ENCODE results near the gene MXRA5.

Gene MXRA5, protein sequence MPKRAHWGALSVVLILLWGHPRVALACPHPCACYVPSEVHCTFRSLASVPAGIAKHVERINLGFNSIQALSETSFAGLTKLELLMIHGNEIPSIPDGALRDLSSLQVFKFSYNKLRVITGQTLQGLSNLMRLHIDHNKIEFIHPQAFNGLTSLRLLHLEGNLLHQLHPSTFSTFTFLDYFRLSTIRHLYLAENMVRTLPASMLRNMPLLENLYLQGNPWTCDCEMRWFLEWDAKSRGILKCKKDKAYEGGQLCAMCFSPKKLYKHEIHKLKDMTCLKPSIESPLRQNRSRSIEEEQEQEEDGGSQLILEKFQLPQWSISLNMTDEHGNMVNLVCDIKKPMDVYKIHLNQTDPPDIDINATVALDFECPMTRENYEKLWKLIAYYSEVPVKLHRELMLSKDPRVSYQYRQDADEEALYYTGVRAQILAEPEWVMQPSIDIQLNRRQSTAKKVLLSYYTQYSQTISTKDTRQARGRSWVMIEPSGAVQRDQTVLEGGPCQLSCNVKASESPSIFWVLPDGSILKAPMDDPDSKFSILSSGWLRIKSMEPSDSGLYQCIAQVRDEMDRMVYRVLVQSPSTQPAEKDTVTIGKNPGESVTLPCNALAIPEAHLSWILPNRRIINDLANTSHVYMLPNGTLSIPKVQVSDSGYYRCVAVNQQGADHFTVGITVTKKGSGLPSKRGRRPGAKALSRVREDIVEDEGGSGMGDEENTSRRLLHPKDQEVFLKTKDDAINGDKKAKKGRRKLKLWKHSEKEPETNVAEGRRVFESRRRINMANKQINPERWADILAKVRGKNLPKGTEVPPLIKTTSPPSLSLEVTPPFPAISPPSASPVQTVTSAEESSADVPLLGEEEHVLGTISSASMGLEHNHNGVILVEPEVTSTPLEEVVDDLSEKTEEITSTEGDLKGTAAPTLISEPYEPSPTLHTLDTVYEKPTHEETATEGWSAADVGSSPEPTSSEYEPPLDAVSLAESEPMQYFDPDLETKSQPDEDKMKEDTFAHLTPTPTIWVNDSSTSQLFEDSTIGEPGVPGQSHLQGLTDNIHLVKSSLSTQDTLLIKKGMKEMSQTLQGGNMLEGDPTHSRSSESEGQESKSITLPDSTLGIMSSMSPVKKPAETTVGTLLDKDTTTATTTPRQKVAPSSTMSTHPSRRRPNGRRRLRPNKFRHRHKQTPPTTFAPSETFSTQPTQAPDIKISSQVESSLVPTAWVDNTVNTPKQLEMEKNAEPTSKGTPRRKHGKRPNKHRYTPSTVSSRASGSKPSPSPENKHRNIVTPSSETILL (N-terminal part only)

DNA sequence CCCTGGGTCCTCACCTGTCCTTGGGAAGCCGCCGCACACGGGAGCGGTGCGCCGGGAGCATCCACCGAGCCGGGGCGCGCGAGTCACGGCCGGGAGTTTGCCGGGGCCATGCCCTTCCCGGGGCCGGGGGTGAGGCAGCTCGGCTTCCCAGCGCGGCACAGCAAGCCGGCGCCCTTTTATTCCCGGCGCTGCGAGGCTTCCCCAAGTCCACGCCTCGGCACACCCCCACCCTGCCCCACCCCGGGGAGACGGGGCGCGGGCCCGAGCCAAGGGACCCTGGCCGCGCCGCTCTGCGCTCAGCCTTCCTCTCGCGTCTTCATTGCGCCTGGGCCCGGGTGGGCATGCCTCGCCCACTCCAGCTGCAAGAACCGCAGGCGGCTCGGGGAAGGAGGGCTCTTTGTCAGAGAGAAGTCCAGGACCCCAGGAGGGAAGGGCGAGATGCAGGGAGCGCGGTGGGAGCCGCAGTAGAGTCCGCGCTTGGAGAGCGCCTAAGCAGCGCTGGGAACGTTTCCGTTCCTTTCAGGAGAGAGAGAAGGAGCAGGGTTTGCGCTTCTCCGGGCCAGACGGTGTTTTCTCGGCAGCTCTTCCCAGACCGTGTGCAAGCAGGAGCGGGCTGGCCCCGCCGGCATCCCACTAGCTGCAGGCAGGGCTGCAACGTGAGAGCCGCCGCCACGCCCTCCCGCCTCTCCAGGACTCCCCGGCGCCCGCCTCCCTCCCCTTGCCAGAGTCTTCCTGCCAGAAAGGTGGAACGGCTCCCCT is at the start of gene MXRA5:
Gene MXRA5, minus strand, starts transcription at position 152 of the 759 bp plus-strand sequence. CDS start 2,819 bp downstream, outside the sequence.
- peak; percentile 71 for ATAC-seq
- TF ChIP-seq, protein P1, sequence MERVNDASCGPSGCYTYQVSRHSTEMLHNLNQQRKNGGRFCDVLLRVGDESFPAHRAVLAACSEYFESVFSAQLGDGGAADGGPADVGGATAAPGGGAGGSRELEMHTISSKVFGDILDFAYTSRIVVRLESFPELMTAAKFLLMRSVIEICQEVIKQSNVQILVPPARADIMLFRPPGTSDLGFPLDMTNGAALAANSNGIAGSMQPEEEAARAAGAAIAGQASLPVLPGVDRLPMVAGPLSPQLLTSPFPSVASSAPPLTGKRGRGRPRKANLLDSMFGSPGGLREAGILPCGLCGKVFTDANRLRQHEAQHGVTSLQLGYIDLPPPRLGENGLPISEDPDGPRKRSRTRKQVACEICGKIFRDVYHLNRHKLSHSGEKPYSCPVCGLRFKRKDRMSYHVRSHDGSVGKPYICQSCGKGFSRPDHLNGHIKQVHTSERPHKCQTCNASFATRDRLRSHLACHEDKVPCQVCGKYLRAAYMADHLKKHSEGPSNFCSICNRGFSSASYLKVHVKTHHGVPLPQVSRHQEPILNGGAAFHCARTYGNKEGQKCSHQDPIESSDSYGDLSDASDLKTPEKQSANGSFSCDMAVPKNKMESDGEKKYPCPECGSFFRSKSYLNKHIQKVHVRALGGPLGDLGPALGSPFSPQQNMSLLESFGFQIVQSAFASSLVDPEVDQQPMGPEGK (CRISPR knock-in tag; IDR thresholded peaks at IDR 0.05; ENCODE audit: borderline replicate concordance), result no peak
- TF ChIP-seq ZNF70 (CRISPR knock-in tag; IDR thresholded peaks at IDR 0.05) (no peak), CSDC2 (CRISPR knock-in tag; IDR thresholded peaks at IDR 0.05) (no peak), BACH2 (CRISPR knock-in tag; IDR thresholded peaks at IDR 0.05; ENCODE audit: borderline replicate concordance) (no peak), ZFP30 (CRISPR knock-in tag; IDR thresholded peaks at IDR 0.05) (no peak)

DNA sequence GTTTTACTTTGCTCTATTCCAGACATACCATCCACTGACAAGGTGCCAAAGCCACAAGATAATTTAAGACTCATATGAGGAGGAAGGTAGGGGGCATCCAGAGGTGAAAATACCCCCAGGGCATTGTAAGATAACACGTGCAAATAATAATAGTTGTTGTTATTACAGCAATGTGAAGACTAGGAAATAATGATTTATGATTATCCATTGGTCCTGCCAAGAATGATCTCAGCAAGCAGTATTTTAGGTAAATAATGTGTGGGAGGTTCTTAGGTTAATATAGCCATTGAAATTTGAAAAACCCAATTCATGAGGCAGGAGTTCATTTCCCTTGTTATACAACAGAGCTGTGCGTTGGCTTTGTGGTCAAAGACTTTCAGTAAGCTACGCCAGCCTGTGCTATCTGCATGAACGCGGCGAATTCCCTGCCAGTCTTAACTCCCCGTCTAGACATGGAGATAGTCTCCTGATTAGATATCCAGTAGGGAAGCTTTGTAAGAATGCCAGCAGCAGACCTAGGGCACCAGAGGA is 47.2 kb upstream of the MXRA5 start:
- TF ChIP-seq, protein P2, sequence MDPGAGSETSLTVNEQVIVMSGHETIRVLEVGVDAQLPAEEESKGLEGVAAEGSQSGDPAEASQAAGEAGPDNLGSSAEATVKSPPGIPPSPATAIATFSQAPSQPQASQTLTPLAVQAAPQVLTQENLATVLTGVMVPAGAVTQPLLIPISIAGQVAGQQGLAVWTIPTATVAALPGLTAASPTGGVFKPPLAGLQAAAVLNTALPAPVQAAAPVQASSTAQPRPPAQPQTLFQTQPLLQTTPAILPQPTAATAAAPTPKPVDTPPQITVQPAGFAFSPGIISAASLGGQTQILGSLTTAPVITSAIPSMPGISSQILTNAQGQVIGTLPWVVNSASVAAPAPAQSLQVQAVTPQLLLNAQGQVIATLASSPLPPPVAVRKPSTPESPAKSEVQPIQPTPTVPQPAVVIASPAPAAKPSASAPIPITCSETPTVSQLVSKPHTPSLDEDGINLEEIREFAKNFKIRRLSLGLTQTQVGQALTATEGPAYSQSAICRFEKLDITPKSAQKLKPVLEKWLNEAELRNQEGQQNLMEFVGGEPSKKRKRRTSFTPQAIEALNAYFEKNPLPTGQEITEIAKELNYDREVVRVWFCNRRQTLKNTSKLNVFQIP (CRISPR knock-in tag; IDR thresholded peaks at IDR 0.05; ENCODE audit: borderline replicate concordance, low read depth), result no peak
- no peak for TF ChIP-seq BACH2 (CRISPR knock-in tag; IDR thresholded peaks at IDR 0.05; ENCODE audit: borderline replicate concordance)
- TF ChIP-seq GLIS3 (CRISPR knock-in tag; IDR thresholded peaks at IDR 0.05), result no peak
- TF ChIP-seq RARB (CRISPR knock-in tag; IDR thresholded peaks at IDR 0.05), result no peak
- no peak for TF ChIP-seq TCF4 (CRISPR knock-in tag; IDR thresholded peaks at IDR 0.05; ENCODE audit: borderline replicate concordance)
- no peak for ATAC-seq

DNA sequence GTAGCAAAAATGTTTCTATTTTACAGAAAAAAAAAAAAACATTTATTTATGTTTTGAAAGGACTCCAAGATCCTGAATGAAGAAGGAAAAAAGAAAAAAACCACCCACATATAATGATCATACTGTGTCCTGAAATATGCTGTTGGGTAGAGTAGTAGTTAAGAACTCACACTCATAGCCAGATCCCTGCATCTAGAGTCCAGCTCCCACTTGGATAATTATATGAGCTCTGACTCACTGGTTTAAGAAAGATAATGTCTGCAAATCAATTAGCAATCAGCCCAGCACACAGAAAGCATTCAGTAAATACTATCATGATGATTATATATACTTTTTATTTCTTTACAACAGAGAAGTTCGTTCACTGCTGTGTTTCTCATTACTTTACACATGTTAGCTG is 46.7 kb upstream of the MXRA5 start:
- ATAC-seq, result no peak
- TF ChIP-seq ZNF70 (CRISPR knock-in tag; IDR thresholded peaks at IDR 0.05), result no peak
- TF ChIP-seq, protein P1 (CRISPR knock-in tag; IDR thresholded peaks at IDR 0.05; ENCODE audit: borderline replicate concordance), result no peak
- TF ChIP-seq, protein P3, sequence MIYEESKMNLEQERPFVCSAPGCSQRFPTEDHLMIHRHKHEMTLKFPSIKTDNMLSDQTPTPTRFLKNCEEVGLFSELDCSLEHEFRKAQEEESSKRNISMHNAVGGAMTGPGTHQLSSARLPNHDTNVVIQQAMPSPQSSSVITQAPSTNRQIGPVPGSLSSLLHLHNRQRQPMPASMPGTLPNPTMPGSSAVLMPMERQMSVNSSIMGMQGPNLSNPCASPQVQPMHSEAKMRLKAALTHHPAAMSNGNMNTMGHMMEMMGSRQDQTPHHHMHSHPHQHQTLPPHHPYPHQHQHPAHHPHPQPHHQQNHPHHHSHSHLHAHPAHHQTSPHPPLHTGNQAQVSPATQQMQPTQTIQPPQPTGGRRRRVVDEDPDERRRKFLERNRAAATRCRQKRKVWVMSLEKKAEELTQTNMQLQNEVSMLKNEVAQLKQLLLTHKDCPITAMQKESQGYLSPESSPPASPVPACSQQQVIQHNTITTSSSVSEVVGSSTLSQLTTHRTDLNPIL (CRISPR knock-in tag; IDR thresholded peaks at IDR 0.05; ENCODE audit: low read depth), result no peak
- no peak for TF ChIP-seq GLIS3 (CRISPR knock-in tag; IDR thresholded peaks at IDR 0.05)
- no peak for TF ChIP-seq RARB (CRISPR knock-in tag; IDR thresholded peaks at IDR 0.05)
- no peak for TF ChIP-seq BACH2 (CRISPR knock-in tag; IDR thresholded peaks at IDR 0.05; ENCODE audit: borderline replicate concordance)
- TF ChIP-seq, protein P2 (CRISPR knock-in tag; IDR thresholded peaks at IDR 0.05; ENCODE audit: borderline replicate concordance, low read depth), result no peak
- TF ChIP-seq SNAI2 (CRISPR knock-in tag; IDR thresholded peaks at IDR 0.05), result no peak
- no peak for TF ChIP-seq TCF4 (CRISPR knock-in tag; IDR thresholded peaks at IDR 0.05; ENCODE audit: borderline replicate concordance)
- TF ChIP-seq, protein P4, sequence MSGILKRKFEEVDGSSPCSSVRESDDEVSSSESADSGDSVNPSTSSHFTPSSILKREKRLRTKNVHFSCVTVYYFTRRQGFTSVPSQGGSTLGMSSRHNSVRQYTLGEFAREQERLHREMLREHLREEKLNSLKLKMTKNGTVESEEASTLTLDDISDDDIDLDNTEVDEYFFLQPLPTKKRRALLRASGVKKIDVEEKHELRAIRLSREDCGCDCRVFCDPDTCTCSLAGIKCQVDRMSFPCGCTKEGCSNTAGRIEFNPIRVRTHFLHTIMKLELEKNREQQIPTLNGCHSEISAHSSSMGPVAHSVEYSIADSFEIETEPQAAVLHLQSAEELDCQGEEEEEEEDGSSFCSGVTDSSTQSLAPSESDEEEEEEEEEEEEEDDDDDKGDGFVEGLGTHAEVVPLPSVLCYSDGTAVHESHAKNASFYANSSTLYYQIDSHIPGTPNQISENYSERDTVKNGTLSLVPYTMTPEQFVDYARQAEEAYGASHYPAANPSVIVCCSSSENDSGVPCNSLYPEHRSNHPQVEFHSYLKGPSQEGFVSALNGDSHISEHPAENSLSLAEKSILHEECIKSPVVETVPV (CRISPR knock-in tag; IDR thresholded peaks at IDR 0.05), result no peak
- TF ChIP-seq PPARA (CRISPR knock-in tag; IDR thresholded peaks at IDR 0.05; ENCODE audit: borderline replicate concordance), result no peak
- no peak for TF ChIP-seq ZC3H10 (CRISPR knock-in tag; IDR thresholded peaks at IDR 0.05)
- no peak for TF ChIP-seq OSR1 (CRISPR knock-in tag; IDR thresholded peaks at IDR 0.05)
- TF ChIP-seq CSDC2 (CRISPR knock-in tag; IDR thresholded peaks at IDR 0.05), result no peak
